Colon (tissue), 2 donors: ENCODE results near the gene SLC6A6.

Experiments used
- FAIRE-seq: peaks from 2 replicates; lab custom pipeline; 2012; peaks lifted over from hg19 to GRCh38; lab: Jason Lieb, UNC
- donor health status: control.
- donor health status: control.

SLC6A6 gene

GRCh38 chr3:14470461-14470860 is 68.1 kb downstream of the SLC6A6 start:
- no peak for FAIRE-seq

GRCh38 chr3:14471016-14471415 is 68.6 kb downstream of the SLC6A6 start:
- no peak for FAIRE-seq

- FAIRE-seq: no peak
These were observed 69.3 kb downstream of the SLC6A6 start for GRCh38 chr3:14471690-14472089.

DNA sequence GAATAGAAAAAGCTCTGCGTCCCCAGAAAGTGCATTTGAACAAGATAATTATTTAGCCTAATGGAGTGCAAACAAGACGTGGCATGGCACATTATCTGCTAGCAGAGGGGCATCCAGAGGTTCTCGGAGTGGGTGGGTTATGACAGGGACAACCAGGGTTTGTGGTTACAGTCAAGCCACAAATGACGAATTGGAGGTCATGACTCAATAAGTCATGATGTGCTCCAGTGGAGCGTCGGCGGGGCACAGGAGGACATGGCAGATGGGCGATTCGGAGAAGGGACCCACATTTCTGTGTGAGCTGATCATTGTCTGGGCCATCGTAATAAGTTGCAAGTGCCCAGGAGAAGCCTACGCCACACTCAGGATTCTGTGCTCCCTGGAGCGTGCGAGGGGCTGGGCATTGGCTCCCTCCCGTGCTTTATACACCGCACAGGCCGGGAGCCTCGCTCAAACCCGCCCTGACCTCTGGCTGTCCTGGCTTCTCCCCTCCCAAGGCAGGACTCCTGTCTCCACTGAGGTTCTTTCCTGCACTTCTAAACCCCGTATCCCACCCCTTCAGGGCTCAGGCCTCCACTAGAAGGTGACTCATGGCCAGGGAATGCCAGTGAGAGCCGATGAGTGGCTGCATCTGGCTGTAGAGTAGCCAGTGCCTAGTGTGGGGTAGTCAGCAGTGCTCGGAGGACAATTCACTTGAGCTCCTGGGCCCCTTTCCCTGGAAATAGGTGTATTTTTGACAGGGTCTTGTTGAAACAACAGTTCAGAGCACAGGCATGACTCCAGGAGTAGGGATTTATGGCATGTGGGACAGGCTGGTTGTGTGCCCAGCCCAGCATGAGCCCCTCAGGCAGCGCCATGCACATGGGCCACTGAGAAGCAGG is 70.3 kb downstream of the SLC6A6 start:
- FAIRE-seq: no peak

DNA sequence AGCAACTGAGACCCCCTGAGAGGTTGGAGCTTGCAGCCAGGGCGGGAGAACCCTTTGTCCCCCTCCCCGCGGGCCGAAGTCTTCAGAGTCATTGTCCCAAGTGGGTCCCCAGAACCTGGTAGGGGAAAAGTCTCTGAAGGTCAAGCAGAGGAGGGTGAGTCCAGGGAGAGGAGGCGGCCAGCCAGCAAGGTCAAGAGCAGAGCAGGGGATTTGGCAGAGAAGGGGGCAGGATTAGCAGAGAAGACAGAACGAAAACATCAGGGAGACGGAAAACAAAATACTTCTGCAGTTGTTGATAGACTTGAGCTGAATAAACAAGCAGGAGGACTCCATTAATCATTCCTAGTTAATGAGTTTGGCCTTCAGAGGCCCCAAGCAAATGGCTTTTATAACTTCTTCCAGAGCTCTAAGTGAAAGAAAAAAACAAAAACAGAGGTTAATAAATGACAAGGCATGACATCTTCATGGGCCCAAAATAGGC is 71.0 kb downstream of the SLC6A6 start:
- FAIRE-seq: no peak

DNA sequence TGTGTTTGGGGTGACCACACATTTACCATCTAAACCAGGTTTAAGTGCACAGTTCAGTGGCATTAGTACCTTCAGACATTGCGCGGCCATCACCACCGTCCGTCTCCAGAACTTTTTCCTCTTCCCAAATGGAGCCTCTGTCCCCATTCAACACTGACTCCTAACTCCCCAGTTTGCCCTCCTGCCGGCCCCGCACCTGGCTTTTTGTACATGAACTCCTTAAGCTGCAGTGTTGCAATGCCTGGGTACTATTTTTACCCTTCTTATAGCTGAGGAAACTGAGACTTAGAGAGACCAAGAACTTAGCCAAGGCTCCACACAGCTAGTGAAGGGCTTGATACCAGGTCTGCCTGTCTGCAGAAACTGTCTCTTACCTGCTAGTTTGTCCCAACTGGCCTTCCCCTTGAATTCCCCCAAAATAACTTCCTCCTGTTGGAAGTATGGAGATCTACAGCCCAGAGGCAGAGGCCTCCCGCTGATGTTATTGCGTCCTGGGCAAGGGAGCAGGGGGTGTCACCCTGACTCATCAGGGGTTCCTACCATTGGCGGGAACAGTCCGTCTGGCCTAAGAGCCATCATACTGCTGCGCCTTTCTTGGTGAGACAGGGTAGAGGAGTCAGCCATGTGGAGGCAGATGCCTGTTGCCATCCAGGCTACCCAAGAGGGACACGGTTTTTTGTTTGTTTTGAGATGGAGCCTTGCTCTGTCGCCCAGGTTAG is 72.1 kb downstream of the SLC6A6 start:
- FAIRE-seq: no peak

- no peak for FAIRE-seq
These were observed 73.2 kb downstream of the SLC6A6 start for GRCh38 chr3:14475621-14476020.

DNA sequence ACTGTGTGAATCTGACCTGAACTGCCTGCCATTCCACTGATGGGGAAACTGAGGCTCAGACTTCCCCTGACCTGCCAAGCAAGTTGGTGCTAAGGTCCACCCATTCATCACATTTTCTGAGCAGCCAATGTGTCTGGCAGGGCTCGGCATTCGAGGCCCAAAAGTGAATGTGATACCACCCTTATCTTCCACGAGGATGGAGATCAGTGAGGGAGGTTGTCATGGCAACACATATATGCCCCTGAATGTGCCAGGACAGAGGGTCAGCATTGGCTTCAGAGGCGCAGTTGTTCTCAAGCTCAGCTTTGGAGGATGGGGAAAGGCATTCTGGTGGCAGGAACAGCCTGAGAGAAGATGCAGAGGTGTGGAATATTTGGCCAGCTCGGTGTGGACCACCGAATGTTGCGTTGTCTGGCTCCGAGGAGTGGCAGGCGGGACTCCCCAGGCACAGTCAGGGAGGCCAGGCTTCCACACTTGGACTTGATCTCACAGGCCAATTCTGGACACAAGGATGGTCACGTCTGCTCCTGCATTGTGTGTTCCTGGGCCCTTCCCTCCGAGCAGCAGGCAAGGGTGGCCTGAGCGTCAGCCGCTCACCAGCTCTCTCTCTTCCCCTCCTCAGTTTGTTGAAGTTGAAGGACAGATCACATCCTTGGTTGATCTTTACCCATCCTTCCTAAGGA is 74.3 kb downstream of the SLC6A6 start:
- no peak for FAIRE-seq

- FAIRE-seq: no peak
These were observed 75.0 kb downstream of the SLC6A6 start for GRCh38 chr3:14477311-14477935.

DNA sequence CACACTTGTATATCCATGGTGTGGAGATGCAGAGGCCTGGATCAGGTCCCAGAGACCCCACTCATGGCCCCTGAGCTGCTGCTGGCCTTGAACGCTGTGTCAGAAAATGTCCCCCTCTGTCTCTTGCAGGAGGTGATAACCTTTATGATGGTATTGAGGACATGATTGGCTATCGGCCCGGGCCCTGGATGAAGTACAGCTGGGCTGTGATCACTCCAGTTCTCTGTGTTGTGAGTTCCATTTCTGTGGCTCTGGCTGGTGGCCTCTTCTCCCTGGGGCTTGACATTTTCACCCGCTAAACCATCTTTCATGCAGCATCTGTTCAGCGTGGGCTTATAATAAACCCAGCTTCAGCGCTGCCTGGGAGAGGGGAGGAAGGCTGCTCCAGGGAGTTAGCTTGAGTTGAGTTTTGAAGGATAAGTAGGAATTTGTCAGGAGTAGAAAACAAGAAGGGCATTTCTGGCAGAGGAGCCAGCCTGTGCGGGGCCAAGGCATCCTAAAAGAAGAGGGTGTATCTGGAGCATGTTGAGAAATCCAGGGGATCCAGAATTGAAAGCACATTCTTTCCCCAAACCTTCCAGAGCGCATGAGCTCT is 76.6 kb downstream of the SLC6A6 start:
- no peak for FAIRE-seq

- FAIRE-seq: no peak
These were observed 77.2 kb downstream of the SLC6A6 start for GRCh38 chr3:14479591-14479990.

DNA sequence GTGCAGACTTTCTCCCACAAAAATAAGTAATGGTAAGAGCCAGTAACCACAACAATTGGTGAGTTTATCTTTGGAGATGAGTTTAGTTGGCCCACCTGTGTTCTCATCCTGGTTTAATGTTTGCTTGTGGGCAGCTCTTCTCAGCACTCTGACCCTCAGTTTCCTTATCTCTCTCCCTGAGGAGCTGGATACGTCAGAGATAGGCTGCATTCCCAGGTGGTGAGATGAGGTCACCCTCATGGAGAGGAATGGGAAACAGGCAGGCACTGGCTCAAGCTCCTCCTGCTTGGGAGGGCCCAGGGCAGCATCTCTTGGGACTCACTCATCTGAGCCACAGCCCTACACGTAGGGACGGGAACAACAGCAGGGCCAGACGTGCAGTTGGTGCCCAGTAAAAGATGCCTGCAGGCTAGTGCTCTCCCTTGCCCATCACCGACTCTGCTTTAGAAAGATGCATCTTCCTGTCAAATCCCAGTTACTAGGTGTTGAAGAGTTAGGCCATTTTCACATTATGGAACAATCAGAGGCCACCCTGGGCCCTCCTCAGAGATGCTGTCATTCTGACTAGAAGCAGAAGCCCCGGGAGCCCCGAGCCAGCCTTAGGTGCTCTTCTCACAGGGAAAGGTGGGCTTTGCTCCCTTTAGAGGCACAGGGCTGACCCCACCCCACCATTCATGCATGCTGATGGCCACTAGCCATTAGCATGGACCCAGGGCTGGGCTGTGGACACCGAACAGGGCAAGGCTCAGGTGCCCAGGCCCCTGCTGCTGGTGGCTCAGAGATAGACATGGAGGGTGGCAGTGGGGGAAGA is 78.0 kb downstream of the SLC6A6 start:
- no peak for FAIRE-seq

- no peak for FAIRE-seq
These were observed 78.7 kb downstream of the SLC6A6 start for GRCh38 chr3:14481018-14481645.

GRCh38 chr3:14481646-14482036 is 79.2 kb downstream of the SLC6A6 start:
- no peak for FAIRE-seq

- FAIRE-seq: no peak
These were observed 79.9 kb downstream of the SLC6A6 start for GRCh38 chr3:14482271-14482721.

- no peak for FAIRE-seq
These were observed 80.9 kb downstream of the SLC6A6 start for GRCh38 chr3:14483286-14483685.

DNA sequence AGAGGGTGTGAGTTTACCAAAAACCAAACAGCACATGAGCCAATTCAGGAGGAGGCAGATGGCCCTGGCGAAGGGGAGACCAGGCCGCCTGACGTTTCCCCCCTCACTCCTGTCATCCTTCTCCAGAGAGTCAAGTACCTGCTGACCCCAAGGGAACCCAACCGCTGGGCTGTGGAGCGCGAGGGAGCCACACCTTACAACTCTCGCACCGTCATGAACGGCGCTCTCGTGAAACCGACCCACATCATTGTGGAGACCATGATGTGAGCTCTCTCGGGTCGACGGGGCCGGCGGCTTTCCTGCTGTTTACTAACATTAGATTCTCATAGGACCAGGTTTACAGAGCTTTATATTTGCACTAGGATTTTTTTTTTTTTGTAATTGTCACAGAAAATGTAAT is 82.3 kb downstream of the SLC6A6 start:
- no peak for FAIRE-seq

DNA sequence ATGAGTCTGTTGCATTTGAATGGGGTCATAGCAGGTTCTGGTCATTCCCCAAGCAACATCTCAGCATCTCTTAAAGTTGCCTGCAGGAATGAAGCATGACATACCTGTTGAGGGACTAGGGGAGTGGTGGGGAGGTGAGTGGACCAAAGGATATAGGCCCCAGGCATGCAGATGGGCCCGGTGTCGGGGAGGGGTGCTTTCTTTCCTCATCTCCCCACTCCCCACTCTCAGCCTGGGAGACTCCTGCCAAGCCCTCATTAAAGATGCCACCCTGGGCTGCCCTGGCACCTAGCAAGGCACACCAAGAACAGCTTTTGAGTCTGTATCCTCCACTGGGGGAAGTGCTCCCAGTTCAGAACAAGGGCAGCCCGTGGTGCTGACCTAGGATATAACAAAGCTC is 83.6 kb downstream of the SLC6A6 start:
- FAIRE-seq: no peak

GRCh38 chr3:14486460-14486859 is 84.1 kb downstream of the SLC6A6 start:
- no peak for FAIRE-seq

- no peak for FAIRE-seq
These were observed 84.7 kb downstream of the SLC6A6 start for GRCh38 chr3:14487086-14487485.
